ENCODE results near the gene CPNE9.

GRCh38 chr3:9697892-9698291 lies 5.7 kb upstream of the CPNE9 start:
- no peak for TF ChIP-seq EZH2phosphoT487 (IDR thresholded peaks at IDR 0.05)
- TF ChIP-seq CTCF (IDR thresholded peaks at IDR 0.05): no peak
- TF ChIP-seq EZH2 (IDR thresholded peaks at IDR 0.05): no peak

Measured in neural progenitor cell (in vitro differentiated cells).